H54 (cell line): Measurements from ENCODE around the gene RPP14.
"Not testable (repeated sequence)": the region's sequence is repeated elsewhere in the genome, so short reads cannot be mapped to it uniquely, and the experiment has no call there.

Source experiments
- DNase-seq: peaks from one replicate; pipeline ENCODE4 v3.0.0; 2011; ENCODE audit warnings: low spot score, mixed read lengths; ENCODE audit not compliant: insufficient read length
- FAIRE-seq: peaks from 3 replicates; lab custom pipeline; 2011; peaks lifted over from hg19 to GRCh38; lab: Jason Lieb, UNC
- POLR2A ChIP-seq: IDR thresholded peaks from 2 replicates; pipeline ENCODE4 v1.6.1; 2011; ENCODE audit warnings: low read depth, mild to moderate bottlenecking, low read length

RPP14 gene

GRCh38 chr3:58331593-58332152 lies 25.6 kb downstream of the RPP14 start:
- TF ChIP-seq POLR2A: no peak
- DNase-seq (no peak), FAIRE-seq (no peak)

GRCh38 chr3:58332575-58333188 lies 26.6 kb downstream of the RPP14 start, which contains the start of gene PXK:
Gene PXK, plus strand, starts transcription at chr3:58332892. Its CDS starts 97 bp downstream, at chr3:58332989.
- TF ChIP-seq POLR2A: no peak
- DNase-seq (peak; percentile 65), FAIRE-seq (no peak)

GRCh38 chr3:58333206-58334012 lies 27.4 kb downstream of the RPP14 start:
- peak; percentile 11 for FAIRE-seq
- no peak for DNase-seq
- TF ChIP-seq POLR2A: no peak

GRCh38 chr3:58334013-58334321 lies 27.9 kb downstream of the RPP14 start:
- DNase-seq (no peak), FAIRE-seq (no peak)
- no peak for TF ChIP-seq POLR2A

- FAIRE-seq: no peak
- DNase-seq: no peak
- TF ChIP-seq POLR2A: no peak
Measured at GRCh38 chr3:58334506-58334884, 28.4 kb downstream of the RPP14 start.

- no peak for DNase-seq
- TF ChIP-seq POLR2A: no peak
- FAIRE-seq: no peak
Measured at GRCh38 chr3:58335652-58335947, 29.6 kb downstream of the RPP14 start.

GRCh38 chr3:58336135-58336882 lies 30.3 kb downstream of the RPP14 start:
- FAIRE-seq (peak; percentile 91), DNase-seq (peak; percentile 74)
- no peak for TF ChIP-seq POLR2A

GRCh38 chr3:58337190-58337589 lies 31.1 kb downstream of the RPP14 start:
- FAIRE-seq: no peak
- DNase-seq: no peak
- TF ChIP-seq POLR2A: no peak

GRCh38 chr3:58339146-58339545 lies 33.1 kb downstream of the RPP14 start:
- DNase-seq, FAIRE-seq: not testable (repeated sequence)

- DNase-seq (no peak), FAIRE-seq (no peak)
- TF ChIP-seq POLR2A: no peak
Measured at GRCh38 chr3:58340594-58341244, 34.7 kb downstream of the RPP14 start.

- DNase-seq: no peak
- no peak for FAIRE-seq
- TF ChIP-seq POLR2A: no peak
Measured at GRCh38 chr3:58341376-58341775, 35.3 kb downstream of the RPP14 start.

GRCh38 chr3:58342676-58343075 lies 36.6 kb downstream of the RPP14 start:
- DNase-seq (no peak), FAIRE-seq (no peak)
- TF ChIP-seq POLR2A: no peak

GRCh38 chr3:58345457-58345856 lies 39.4 kb downstream of the RPP14 start:
- DNase-seq (no peak), FAIRE-seq (no peak)
- TF ChIP-seq POLR2A: no peak

GRCh38 chr3:58346368-58346767 lies 40.3 kb downstream of the RPP14 start:
- no peak for DNase-seq
- FAIRE-seq: no peak
- no peak for TF ChIP-seq POLR2A
